Measurements from ENCODE around the gene ADM5. TPM values are rescaled to one million over a fixed set of nuclear protein-coding genes. Genes with fewer than 3 reads are reported as not detected.

The ADM5 gene
- total RNA-seq, 1 donor = 0.63 TPM

- H3K4me3 ChIP-seq (ENCODE audit: low read depth, low read length) = no peak overlapping the region
- TF ChIP-seq, protein P1, sequence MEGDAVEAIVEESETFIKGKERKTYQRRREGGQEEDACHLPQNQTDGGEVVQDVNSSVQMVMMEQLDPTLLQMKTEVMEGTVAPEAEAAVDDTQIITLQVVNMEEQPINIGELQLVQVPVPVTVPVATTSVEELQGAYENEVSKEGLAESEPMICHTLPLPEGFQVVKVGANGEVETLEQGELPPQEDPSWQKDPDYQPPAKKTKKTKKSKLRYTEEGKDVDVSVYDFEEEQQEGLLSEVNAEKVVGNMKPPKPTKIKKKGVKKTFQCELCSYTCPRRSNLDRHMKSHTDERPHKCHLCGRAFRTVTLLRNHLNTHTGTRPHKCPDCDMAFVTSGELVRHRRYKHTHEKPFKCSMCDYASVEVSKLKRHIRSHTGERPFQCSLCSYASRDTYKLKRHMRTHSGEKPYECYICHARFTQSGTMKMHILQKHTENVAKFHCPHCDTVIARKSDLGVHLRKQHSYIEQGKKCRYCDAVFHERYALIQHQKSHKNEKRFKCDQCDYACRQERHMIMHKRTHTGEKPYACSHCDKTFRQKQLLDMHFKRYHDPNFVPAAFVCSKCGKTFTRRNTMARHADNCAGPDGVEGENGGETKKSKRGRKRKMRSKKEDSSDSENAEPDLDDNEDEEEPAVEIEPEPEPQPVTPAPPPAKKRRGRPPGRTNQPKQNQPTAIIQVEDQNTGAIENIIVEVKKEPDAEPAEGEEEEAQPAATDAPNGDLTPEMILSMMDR (IDR thresholded peaks at IDR 0.05; ENCODE audit: insufficient read depth, low read length) = no peak
- DNase-seq (ENCODE audit: low read depth) = no peak
Measured at GRCh38 chr19:49658566-49659442, 30.6 kb upstream of the ADM5 start.

GRCh38 chr19:49660338-49660961 lies 28.9 kb upstream of the ADM5 start:
- no peak for DNase-seq (ENCODE audit: low read depth)
- TF ChIP-seq, protein P1 (IDR thresholded peaks at IDR 0.05; ENCODE audit: insufficient read depth, low read length) = no peak
- H3K4me3 ChIP-seq (ENCODE audit: low read depth, low read length) = no peak overlapping the region

DNA sequence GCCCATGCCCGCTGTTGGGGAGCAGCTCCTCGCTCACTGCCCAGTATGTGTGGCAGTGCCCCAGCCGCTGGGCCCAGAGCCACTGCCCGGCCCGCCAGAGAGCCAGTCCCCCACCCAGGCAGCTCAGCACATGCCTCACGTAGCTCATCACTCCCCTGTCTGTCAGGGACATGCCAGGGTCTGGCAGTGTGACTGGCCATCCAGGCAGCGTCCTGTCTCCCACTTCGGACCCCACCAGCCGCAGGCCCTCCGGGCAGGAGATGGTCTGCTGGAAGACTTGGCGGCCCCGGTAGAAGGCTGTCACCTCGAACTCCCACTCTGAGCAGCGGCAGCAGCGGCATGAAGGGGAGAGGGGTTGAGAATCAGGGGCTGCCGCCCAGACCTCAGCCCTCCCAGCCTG lies 27.4 kb upstream of the ADM5 start:
- TF ChIP-seq, protein P1 (IDR thresholded peaks at IDR 0.05; ENCODE audit: insufficient read depth, low read length) = no peak
- DNase-seq (ENCODE audit: low read depth) = no peak
- H3K4me3 ChIP-seq (ENCODE audit: low read depth, low read length) = no peak overlapping the region

- no peak for DNase-seq (ENCODE audit: low read depth)
- TF ChIP-seq, protein P1 (IDR thresholded peaks at IDR 0.05; ENCODE audit: insufficient read depth, low read length) = no peak
- H3K4me3 ChIP-seq (ENCODE audit: low read depth, low read length) = no peak overlapping the region
Measured at GRCh38 chr19:49663224-49663623, 26.2 kb upstream of the ADM5 start.

DNA sequence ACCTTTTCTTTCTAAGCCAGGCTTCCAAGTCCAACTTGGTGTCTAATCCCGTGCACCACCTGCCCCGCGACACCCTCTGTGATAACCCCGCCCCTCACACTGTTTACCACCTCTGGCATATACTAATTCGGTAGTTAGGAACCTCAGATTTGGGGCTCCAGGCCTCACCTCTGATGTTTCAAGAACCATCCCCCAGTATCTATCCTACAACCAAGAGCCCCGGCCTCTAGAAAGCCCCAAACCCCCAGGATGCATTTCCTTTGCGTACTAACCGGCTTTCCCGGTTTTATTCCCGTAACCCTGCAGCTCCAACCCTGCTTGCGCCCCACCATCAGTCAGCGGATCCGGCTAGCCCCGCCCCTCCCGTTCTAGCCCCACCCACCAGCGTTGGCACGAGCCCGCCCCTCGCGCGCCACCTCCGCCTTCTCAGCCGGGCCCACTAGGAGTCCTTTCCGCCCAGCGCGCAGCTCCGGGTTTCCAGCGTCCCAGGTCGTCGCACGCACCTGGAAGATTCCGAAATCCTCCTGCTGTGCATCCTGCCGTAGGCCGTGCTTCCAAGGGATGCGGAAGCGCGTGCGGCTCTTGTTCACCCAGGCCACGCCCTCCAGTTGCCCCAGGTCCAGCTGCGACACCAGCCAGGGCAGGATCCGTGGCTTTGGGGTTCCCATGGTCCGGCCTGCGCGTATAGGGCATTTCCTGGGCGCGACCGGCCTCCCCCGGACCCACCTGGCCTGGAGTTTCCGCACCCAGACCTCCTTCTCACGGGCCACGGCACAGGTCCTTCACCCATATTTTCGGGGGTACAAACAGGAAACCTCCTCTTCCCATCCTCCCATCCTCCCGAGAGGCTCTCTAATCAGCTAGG lies 25.0 kb upstream of the ADM5 start:
- DNase-seq (ENCODE audit: low read depth) = peak; percentile 65
- TF ChIP-seq, protein P1 (IDR thresholded peaks at IDR 0.05; ENCODE audit: insufficient read depth, low read length) = peak; percentile 36
- peak overlapping the region; percentile 98 for H3K4me3 ChIP-seq (ENCODE audit: low read depth, low read length)

DNA sequence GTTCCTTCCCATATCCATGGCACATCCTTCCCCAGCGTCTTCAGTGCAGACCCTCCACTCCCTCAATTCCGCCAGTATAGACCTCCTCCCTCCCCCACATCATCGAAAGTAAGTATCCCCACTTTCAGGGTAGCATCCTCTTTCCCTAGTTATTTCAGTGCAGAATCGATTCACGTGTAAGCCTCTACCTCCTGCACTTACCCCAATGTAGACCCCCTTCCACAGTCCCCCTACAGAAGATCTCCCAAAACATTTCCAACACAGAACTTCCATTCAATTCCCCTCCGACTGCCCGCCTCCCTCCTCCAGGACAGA lies 24.4 kb upstream of the ADM5 start:
- H3K4me3 ChIP-seq (ENCODE audit: low read depth, low read length) = peak overlapping the region; percentile 98
- DNase-seq (ENCODE audit: low read depth) = no peak
- TF ChIP-seq, protein P1 (IDR thresholded peaks at IDR 0.05; ENCODE audit: insufficient read depth, low read length) = no peak

All from fibroblast of the aortic adventitia (primary cell).